DMS 273 treated with DMSO at 0.1 percent for 48 hours (cell line): ENCODE results near the gene C13orf46.

Experiments
- DNase-seq: peaks from one replicate; lab custom pipeline; 2025; lab: John Stamatoyannopoulos, UW

Gene C13orf46

DNA sequence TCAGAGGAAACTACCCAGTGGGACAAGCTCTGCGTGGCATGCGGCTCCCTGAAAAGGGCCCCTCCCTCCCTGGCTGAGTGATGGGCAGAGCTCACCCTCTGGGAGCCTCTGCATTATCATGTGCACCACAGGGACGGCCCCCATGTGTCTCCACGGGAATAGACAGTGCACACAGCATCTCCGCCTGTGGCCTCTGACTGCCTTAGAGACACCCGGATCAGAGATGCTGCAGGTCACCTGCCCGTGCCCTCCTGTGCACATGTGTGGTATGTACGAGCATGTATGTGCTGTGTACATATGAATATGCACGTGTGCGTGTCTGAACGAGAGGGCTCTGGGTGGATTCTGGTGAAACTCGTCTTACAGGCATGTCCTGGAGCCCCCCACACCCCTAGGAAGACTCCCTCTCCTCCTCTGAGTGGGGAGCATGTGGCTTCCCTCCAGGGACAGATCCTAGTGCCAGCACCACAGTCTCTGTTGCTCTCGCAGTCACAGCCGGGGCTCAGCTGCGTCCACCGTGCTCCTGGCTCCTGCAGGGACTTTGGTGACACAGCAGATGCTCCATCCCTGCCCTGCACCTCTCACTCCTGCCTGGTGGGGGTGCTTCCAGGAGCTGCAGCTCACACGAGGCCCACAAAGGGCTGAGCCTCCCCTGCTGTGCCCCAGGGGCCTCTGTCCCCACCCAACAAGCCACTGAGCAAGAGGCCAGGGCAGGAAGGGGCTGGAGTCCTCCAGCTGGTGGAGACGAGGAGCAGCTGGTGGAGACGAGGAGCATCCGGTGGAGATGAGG lies 19.6 kb downstream of the C13orf46 start:
- DNase-seq = no peak

DNA sequence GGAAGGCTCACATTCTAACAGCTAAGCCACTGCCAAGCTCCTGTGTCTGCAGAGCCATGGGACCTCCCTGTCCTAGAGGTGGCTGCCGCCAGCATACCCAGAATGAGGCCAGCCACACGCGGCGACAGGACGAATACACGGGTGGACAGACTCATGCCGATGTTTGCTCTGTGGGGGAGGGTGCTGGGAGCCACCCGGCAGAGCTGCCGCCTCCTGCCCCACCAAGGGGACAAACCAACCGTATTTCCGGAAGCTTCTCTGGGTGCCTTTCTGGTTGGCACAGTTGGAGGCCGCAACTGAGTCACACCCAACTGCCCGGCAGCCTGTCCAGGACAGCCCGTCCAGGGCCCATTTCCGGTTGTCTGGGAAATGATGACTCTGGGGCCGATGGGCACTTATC lies 20.3 kb downstream of the C13orf46 start:
- no peak for DNase-seq

GRCh38 chr13:113952983-113953520 lies 20.8 kb downstream of the C13orf46 start:
- no peak for DNase-seq

DNA sequence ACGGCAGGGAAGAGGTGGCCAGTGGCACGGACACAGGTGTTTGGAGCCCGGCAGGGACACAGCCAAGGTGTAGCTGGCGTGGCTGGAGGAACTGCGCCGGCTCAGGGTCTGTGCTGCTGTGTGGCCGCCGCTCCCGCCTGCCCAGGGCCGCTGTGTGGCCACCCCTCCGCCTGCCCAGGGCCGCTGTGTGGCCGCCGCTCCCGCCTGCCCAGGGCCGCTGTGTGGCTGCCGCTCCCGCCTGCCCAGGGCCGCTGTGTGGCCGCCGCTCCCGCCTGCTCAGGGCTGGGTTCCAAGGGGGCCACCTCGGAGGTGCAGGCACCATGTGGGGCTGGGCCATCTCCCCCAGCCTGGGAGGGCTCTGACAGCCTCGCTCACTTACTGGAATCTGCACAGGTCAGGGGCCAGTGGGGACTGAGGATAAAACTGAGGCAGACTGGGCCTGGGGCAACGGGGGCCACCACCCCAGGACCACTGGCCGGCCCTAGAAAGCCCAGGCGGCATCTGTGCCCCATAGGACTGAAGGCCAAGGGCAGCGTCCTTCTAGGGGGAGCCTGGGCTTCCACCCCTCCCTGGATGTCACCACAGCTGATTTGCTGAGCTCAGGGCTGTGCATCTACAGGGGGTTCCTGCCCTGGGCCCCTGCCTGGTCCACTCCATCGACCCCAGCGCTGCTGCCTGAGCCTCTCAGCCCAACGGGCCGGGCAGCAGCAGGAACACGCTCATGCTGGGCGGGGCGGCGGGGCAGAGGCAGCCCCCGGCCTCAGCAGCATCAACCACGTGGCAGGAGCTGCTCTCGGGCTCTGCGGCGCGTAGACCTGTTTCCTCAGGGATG lies 21.5 kb downstream of the C13orf46 start:
- no peak for DNase-seq

DNA sequence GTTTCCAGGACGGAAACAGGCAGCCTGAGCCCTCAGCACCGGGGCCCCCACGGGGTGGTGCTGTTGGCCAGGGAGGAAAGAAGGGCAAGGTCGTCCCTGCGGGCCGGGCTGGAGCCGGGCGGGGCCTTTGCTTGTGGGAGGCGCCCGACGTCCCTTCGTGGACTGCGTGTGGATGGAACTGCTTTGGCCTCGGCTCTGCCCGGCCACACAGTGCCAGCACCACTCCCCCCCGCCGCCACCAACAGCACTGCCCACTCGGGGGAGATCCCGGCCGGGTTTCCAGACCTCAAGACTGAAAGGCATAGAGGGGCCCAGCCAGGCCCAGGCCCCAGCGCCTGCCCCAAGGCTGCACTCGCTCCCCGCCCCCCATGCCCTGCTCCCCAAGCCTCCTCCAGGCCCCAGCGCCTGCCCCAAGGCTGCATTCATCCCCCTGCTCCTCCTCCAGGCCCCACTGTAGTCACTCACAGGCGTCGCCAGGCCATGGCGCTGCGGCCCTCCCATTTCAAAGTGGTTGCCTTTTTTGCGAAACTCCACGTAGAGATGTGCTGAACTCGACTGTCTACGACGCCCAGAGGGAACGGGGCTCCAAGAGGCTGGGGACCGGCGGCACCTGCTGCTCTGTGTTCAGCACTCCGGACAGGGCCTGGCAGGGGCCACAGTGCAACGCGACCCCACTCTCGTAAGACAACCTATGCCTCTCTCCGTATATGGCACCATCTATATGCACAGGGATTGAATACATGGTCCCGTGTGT lies 22.5 kb downstream of the C13orf46 start:
- DNase-seq = no peak

DNA sequence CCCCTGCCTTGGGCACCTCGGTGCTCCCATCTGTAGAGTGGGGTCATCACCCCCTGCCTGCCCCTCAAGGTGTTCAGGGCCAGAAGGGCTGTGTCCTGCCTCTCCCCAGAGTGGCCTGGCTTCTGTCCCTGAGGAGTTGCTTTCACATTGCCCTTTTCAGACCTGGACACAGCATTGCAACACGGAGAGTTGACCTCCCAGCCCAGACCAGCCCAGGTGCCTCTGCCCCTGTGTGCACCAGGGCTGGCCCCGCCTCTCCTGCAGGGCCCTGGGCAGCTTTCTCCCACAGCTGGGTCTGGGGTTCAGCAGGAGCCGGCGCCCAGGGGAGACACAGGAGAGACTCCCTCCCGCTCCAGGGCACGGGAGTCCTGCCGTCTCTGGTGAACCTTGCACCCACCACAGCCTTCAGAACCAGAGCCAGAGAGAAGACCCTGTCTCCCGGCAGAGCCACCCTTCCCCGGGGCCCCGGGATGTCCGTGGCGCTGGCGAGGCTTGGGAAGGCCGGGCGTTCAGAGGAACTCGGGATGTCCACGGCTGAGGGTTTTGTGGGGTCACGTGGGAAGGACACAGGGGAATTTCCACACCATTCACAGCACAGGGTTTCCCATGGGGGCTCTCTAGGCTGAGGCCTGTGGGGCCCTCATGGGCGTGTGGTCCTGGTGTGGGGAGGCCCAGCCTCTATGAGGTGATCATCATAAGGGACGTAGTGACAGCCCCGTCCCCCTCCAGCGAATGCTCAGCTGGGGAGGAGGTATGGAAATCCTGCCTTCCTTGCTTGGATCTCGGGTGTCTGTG lies 23.2 kb downstream of the C13orf46 start:
- DNase-seq = no peak

DNA sequence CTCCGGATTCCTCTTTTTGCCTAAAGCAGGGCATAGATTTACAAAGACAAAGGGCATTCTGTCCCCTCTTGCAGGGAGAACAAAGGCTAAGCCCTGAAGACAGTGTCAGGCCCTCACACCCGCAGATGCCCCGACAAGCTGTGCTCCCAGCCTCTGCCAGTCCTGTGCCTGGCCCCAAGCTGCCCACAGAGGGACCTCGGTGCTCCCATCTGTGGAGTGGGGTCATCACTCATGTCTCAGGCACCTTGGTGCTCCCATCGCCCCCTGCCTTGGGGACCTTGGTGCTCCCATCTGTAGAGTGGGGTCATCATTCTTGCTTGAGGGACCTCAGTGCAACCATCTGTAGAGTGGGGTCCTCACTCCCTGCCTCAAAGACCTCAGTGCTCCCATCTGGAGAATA lies 24.3 kb downstream of the C13orf46 start:
- no peak for DNase-seq

DNA sequence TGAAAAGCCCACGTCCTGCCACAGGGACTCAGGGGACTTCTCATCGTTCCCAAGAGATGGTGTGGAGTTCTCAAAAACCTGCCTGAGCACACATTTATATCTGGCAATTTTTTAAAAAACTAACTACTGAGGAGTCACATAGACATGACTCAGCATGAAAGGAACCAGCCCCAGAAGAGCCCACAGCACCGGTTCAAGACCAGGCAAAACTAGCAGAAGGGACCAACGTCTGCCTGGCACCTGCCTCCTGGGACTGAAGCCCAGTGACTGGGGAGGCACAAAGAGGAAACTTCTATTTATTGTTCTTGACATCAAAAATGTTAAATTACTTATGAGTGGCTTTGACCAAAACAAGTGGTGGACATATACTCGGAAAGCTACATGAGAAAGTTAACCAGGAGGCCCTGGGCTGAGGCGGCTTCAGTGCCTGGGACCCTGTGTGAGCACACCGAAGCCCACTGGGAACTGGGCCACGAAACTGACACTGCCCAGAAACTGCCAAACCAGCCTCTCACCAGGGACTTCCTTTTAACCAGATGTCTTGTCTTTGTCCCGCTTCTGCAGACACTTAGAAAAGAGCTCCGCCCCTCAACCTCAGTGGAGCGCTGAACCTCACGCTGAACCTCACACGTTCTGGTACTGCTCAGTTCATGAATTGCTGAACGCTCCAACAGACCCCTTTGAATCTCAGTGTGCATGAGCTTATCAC lies 25.7 kb downstream of the C13orf46 start:
- DNase-seq = no peak

DNA sequence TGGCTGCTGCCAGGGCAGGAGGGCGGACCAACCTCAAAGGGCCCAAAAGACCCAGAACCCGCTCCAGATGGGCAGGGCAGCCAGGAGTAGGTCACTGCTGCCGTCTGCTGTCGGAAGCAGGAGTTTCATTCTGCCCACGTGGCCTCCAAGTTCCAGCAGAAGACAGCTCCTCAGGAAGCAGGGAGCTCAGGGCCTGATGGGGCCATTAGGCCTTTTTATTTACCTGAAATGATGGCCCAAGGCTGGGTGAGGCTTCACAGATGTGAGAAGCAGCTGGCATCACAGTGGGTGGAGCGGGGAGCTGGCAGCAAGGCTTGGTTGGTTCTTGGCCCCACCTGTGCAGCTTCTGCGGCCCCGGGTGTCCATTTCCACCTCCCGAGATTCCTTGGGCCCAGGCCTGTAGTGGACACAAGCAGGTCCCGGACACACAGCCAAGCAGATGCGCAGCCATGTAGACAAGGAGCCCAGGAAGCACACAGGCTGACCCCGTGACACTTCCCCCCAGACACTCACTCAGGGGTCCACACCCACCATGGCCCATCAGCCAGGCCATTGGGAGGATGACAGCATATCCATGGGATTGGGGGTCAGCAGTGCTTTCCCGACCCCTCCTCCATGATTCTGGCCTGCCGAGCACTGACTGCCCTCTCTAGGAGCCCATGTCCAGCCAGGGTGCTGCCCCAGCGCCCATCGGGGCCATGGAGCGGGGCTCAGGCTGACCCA lies 26.4 kb downstream of the C13orf46 start:
- no peak for DNase-seq

- DNase-seq = no peak
These were observed 27.3 kb downstream of the C13orf46 start for GRCh38 chr13:113946409-113947181.

- no peak for DNase-seq
These were observed 27.9 kb downstream of the C13orf46 start for GRCh38 chr13:113945857-113946408.

- no peak for DNase-seq
These were observed 29.9 kb downstream of the C13orf46 start for GRCh38 chr13:113943821-113944565.

- DNase-seq = no peak
These were observed 31.2 kb downstream of the C13orf46 start for GRCh38 chr13:113942591-113943103.

GRCh38 chr13:113941571-113942191 lies 32.2 kb downstream of the C13orf46 start:
- DNase-seq = no peak

DNA sequence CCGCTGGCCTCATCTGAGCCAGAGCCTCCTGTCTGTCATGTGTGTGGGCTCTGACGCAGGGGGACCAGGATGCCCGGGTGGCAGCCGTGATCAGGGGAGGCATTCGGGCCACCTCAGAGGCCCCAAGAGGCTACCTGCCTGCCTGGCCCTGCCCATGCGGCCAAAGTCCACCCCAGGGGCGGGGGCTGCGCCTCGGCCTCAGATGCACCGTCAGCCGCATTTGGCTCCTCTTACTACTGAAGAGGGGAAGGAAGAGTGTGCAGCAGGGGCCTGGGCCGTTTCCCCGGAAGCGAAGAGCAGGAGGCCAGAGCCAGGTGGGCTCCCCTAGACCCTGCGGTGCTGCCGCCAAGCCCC lies 34.0 kb downstream of the C13orf46 start:
- DNase-seq = no peak

DNA sequence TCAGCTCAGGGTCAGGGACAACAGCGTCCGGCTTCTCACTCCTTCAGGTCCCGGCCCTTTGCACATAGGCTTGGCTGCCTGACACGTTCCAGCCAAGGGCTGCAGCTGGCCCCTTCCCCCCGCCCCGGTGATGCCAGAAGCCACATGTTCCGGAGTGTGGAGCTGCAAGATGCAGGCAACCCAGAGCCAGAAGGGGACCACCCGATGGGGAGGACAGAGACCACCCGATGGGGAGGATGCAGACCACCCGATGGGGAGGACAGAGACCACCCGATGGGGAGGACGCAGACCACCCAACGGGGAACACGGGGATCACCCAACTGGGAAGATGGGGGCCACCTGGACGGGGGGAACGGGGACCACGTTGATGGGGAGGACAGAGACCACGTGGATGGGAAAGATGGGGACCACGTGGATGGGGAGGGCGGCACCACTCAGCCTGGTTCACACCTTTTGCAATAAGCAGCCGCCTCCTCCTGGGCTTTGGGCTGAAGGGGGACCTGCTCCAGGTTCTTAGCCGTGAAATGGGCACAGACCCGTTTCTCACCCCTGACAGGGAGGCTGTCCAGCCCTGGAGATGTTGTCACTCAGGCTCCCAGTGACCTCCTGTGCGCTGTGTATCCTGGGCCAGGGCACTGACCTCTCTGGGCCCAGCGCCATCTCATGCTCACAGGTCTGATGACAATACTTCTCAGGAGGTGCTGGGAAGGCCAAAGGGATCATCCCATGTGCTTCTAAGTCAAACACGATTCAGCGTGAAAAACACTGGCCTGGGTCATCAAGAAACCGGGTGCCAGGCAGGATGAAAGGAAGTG lies 34.5 kb downstream of the C13orf46 start:
- DNase-seq = no peak

DNA sequence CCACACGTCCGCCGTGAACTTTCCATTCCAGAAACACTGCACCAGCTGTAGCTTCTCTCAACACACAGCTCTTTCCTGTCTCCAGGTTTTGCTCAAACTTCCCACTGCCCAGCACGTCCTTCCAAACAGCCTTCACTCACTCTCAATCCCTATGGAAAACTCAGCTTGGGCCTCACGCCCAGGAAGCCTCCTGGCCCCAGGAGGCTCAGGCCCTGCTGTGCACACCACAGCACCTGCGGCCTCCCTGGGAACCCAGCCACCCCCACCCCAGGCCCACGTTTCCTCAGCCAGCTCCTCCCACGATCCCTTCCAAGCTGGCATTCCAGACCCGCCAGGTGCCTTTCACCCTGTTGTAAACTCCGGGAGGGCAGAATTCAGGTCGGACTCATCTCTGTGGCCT lies 35.2 kb downstream of the C13orf46 start:
- no peak for DNase-seq
